ENCODE results near the gene PLXNA1. TPM values are rescaled to one million over a fixed set of nuclear protein-coding genes. Genes with fewer than 3 reads are reported as not detected.

The PLXNA1 gene
- total RNA-seq, 1 experiment from 2014 or later: 44.4 TPM

GRCh38 chr3:127026661-127027060 is 43.7 kb downstream of the PLXNA1 start:
- DNase-seq (ENCODE audit: low read depth in 1 of 2, low spot score in 2 of 2): no peak
- Histone ChIP-seq H3K27me3 (replicated peaks) (no peaks in the 10 kb centered on the region), H3K4me3 (no peak overlapping the region), H3K36me3 (peaks cover 82% of the 10 kb centered on the region), H3K9me3 (replicated peaks) (no peaks in the 10 kb centered on the region), H3K4me1 (replicated peaks) (no peaks in the 10 kb centered on the region), H3K27ac (no peak overlapping the region)

- Histone ChIP-seq H3K4me1 (replicated peaks) (no peaks in the 10 kb centered on the region), H3K4me3 (no peak overlapping the region), H3K27me3 (replicated peaks) (no peaks in the 10 kb centered on the region), H3K36me3 (peaks cover 82% of the 10 kb centered on the region), H3K27ac (no peak overlapping the region), H3K9me3 (replicated peaks) (no peaks in the 10 kb centered on the region)
- DNase-seq (ENCODE audit: low read depth in 1 of 2, low spot score in 2 of 2): no peak
Observed at GRCh38 chr3:127027061-127027735, 44.3 kb downstream of the PLXNA1 start.

- Histone ChIP-seq H3K9me3 (replicated peaks) (no peaks in the 10 kb centered on the region), H3K4me1 (replicated peaks) (no peaks in the 10 kb centered on the region), H3K27ac (no peak overlapping the region), H3K4me3 (no peak overlapping the region), H3K36me3 (peaks cover 79% of the 10 kb centered on the region), H3K27me3 (replicated peaks) (no peaks in the 10 kb centered on the region)
- DNase-seq (ENCODE audit: low read depth in 1 of 2, low spot score in 2 of 2): no peak
Observed at GRCh38 chr3:127027811-127028548, 45.1 kb downstream of the PLXNA1 start.

DNA sequence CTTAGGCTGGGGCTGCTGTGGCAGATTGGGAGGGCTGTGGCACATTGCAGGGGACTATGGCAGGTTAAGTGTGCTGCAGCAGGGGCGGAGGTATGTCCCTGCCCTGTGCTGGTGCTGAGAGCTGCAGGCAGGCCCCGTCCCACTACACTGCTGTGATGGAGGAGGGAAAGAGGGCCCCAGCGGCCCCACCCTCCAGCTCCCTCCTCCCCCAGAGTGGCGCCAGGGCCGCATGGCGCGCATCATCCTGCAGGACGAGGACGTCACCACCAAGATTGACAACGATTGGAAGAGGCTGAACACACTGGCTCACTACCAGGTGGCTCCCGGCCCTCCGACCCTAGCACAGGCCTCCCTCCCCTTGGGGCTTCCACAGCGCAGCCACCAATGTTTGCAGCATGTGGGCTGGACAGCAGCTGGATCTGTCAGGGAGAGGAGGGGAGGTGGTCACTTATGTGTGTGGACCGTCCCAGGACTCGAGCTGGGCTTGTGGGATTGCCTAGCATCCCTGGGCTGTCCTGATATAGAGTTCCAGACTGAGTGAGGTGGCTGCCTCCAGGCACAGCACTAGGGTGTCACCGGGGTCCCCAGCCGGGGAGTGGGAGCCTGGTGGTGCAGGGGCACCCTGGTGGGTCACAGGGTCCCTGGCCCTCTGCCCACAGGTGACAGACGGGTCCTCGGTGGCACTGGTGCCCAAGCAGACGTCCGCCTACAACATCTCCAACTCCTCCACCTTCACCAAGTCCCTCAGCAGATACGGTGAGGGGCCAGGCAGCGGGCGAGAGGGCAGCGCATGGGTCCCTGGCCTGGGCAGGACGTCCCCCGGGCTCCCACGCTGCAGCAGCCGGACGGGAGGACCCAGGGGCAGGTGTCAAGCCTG is 46.1 kb downstream of the PLXNA1 start:
- DNase-seq (ENCODE audit: low read depth in 1 of 2, low spot score in 2 of 2): no peak
- H3K4me1 ChIP-seq (replicated peaks): no peaks in the 10 kb centered on the region
- H3K27me3 ChIP-seq (replicated peaks): no peaks in the 10 kb centered on the region
- peaks cover 80% of the 10 kb centered on the region for H3K36me3 ChIP-seq
- no peak overlapping the region for H3K4me3 ChIP-seq
- no peaks in the 10 kb centered on the region for H3K9me3 ChIP-seq (replicated peaks)
- H3K27ac ChIP-seq: no peak overlapping the region

GRCh38 chr3:127029658-127030507 is 47.0 kb downstream of the PLXNA1 start:
- Histone ChIP-seq H3K36me3 (peaks cover 81% of the 10 kb centered on the region), H3K4me3 (no peak overlapping the region), H3K27ac (no peak overlapping the region), H3K4me1 (replicated peaks) (no peaks in the 10 kb centered on the region), H3K27me3 (replicated peaks) (no peaks in the 10 kb centered on the region), H3K9me3 (replicated peaks) (no peaks in the 10 kb centered on the region)
- no peak for DNase-seq (ENCODE audit: low read depth in 1 of 2, low spot score in 2 of 2)

DNA sequence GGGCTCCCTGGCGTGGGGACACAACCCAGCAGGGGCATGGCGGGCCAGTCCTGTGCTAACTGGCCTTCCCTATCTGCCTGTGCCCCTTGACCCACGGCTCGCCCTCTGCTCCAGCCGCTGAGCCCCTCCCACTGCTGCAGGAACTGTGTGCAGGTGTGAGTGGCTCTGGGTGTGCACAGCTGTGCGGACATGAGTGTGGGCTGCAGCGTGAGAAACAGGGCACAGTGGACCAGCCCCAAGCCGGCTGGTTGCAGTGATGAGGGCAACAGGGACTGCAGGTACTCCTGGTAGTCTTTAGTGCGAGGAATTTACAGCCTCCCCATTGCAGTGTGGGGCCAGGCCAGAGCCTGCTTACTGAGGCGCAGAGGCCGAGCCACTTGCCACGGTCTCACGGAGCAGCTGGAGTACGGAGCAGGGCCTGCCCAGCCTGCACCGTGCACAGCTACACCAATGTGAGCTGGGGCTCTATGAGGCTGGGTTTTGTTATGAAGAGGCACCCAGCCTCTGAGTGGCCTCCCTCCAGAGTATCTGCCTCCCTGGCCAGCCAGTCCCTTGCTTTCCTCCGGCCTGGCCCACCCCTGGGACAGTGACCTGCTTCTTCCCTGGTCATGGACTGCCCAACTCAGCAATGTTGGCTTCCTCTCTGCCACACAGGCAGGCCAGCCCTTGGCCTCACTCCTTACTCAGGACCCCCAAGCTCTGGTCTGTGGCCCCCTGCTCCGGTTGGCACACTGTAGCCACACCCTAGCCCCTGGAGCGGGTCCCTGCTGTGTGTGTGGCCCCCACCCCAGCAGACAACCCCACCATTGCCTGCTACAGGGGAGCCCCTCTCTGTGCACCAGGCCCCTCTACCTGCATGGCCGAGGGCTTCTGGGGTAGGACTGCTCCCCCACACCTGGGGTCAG is 47.8 kb downstream of the PLXNA1 start:
- Histone ChIP-seq H3K36me3 (peaks cover 75% of the 10 kb centered on the region), H3K4me3 (no peak overlapping the region), H3K27ac (no peak overlapping the region), H3K4me1 (replicated peaks) (no peaks in the 10 kb centered on the region), H3K9me3 (replicated peaks) (no peaks in the 10 kb centered on the region), H3K27me3 (replicated peaks) (no peaks in the 10 kb centered on the region)
- DNase-seq (ENCODE audit: low read depth in 1 of 2, low spot score in 2 of 2): no peak

DNA sequence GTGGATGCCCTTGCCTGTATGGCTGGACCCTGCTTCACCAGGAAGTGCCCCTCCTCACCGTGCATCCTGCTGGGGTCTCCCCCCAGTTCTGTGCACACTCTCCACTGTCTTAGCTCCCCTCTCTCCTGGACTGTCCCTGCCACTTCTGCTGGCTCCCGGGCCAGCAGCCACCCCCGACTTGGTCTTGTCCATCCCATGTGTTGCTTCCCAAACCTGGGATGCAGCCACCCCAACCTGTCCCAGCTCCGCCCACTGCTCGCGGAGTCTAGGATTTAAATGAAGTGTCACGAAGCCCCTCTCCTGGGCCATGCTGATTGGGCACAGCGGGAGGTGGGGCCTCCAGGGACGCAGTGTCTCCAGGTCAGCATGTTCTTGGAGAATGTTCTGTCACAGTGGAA is 48.5 kb downstream of the PLXNA1 start:
- Histone ChIP-seq H3K9me3 (replicated peaks) (no peaks in the 10 kb centered on the region), H3K27ac (no peak overlapping the region), H3K4me3 (no peak overlapping the region), H3K27me3 (replicated peaks) (no peaks in the 10 kb centered on the region), H3K36me3 (peaks cover 70% of the 10 kb centered on the region), H3K4me1 (replicated peaks) (no peaks in the 10 kb centered on the region)
- DNase-seq (ENCODE audit: low read depth in 1 of 2, low spot score in 2 of 2): no peak

DNA sequence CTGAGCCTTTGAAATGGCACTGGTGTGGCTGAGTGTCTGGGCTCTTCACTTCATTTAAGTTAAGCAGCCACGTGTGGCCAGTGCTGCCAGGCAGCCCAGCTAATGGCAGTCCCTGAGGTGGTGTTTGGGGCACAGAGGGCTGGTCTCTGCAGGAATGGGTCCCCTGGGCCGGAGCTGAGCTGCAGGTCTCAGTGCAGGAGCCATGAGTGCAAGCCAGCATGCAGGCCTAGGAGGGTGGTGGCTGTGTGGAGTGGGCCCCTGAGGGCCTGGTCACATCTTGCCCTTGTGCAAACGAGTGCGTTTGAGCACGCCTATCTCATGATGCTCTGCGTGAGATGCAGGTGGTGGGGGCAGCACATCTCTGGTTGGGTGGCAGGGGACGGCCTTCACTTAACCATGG is 48.9 kb downstream of the PLXNA1 start:
- Histone ChIP-seq H3K4me1 (replicated peaks) (no peaks in the 10 kb centered on the region), H3K27me3 (replicated peaks) (no peaks in the 10 kb centered on the region), H3K9me3 (replicated peaks) (no peaks in the 10 kb centered on the region), H3K36me3 (peaks cover 66% of the 10 kb centered on the region), H3K27ac (no peak overlapping the region), H3K4me3 (no peak overlapping the region)
- DNase-seq (ENCODE audit: low read depth in 1 of 2, low spot score in 2 of 2): no peak

GRCh38 chr3:127032296-127032990 is 49.5 kb downstream of the PLXNA1 start:
- Histone ChIP-seq H3K4me3 (no peak overlapping the region), H3K27ac (no peak overlapping the region), H3K36me3 (peaks cover 60% of the 10 kb centered on the region), H3K9me3 (replicated peaks) (no peaks in the 10 kb centered on the region), H3K4me1 (replicated peaks) (no peaks in the 10 kb centered on the region), H3K27me3 (replicated peaks) (no peaks in the 10 kb centered on the region)
- no peak for DNase-seq (ENCODE audit: low read depth in 1 of 2, low spot score in 2 of 2)

All from SJSA1 (cell line).